Thyroid gland (tissue), 4 donors: ENCODE measurements around the gene ATP2A2.
"Not testable (repeated sequence)": the region's sequence is repeated elsewhere in the genome, so short reads cannot be mapped to it uniquely, and the experiment has no call there.

Experiments
- POLR2A ChIP-seq, 2 donors: fragments of 450-650 bp; IDR thresholded peaks; one replicate each; pipeline ENCODE4 v1.6.1; 2017; ENCODE audit warnings: antibody characterized with exemption in 2 of 2, mild to moderate bottlenecking in 2 of 2, moderate library complexity in 1 of 2
- TF ChIP-seq, protein P1 (sequence below), 6 experiments: fragments of 200-600 bp in 3 of 6; fragments of 450-650 bp in 3 of 6; sonication (generic) in 3 of 6; IDR thresholded peaks; one replicate each; pipeline ENCODE4 v1.5.1; 2016 to 2019; ENCODE audit warnings: antibody characterized with exemption in 6 of 6, mild to moderate bottlenecking in 2 of 6, inconsistent platforms in 1 of 6, moderate library complexity in 1 of 6

DNA sequence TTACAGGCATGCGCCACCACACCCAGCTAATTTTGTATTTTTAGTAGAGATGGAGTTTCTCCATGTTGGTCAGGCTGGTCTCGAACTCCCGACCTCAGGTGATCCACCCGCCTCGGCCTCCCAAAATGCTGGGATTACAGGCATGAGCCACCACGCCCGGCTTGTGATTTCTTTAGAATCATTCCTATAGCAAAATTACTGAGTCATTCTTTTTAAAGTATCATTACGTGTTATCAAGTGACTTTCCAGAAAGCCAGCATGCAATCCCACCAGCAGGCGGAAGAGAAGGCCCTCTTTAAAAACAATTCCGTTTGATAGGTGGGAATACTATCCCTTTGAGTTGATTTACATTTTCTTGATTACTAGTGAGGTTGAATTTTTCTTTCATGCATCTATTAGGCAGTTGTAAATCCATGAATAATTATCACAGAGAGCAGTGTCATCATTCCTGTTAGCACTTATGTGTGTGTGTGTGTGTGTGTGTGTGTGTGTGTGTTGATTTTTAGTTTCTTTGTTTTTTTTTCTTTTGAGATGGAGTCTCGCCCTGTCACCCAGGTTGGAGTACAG is 25.1 kb upstream of the ATP2A2 start:
- TF ChIP-seq, protein P1, sequence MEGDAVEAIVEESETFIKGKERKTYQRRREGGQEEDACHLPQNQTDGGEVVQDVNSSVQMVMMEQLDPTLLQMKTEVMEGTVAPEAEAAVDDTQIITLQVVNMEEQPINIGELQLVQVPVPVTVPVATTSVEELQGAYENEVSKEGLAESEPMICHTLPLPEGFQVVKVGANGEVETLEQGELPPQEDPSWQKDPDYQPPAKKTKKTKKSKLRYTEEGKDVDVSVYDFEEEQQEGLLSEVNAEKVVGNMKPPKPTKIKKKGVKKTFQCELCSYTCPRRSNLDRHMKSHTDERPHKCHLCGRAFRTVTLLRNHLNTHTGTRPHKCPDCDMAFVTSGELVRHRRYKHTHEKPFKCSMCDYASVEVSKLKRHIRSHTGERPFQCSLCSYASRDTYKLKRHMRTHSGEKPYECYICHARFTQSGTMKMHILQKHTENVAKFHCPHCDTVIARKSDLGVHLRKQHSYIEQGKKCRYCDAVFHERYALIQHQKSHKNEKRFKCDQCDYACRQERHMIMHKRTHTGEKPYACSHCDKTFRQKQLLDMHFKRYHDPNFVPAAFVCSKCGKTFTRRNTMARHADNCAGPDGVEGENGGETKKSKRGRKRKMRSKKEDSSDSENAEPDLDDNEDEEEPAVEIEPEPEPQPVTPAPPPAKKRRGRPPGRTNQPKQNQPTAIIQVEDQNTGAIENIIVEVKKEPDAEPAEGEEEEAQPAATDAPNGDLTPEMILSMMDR (IDR thresholded peaks at IDR 0.05) = not testable (repeated sequence)
- TF ChIP-seq POLR2A (IDR thresholded peaks at IDR 0.05) = not testable (repeated sequence)
